HG03135 (cell line): ENCODE measurements around the gene RAB44.

Source experiments
- ATAC-seq: cut with Tn5 transposase; IDR thresholded peaks from one replicate; pipeline ENCODE4 v1.9.1; 2021; ENCODE audit warnings: mild to moderate bottlenecking, moderate library complexity; ENCODE audit not compliant: unreplicated experiment

The RAB44 gene

GRCh38 chr6:36730424-36731380 is 33.1 kb downstream of the RAB44 start:
- ATAC-seq: no peak

GRCh38 chr6:36731622-36732310 is 34.1 kb downstream of the RAB44 start:
- no peak for ATAC-seq

- ATAC-seq: no peak
Observed at GRCh38 chr6:36733300-36733699, 35.7 kb downstream of the RAB44 start.

GRCh38 chr6:36734486-36735060 is 36.9 kb downstream of the RAB44 start:
- ATAC-seq: no peak

- ATAC-seq: no peak
Observed at GRCh38 chr6:36735110-36736071, 37.8 kb downstream of the RAB44 start.

GRCh38 chr6:36737043-36737785 is 39.6 kb downstream of the RAB44 start:
- ATAC-seq: no peak

GRCh38 chr6:36738108-36738507 is 40.5 kb downstream of the RAB44 start:
- ATAC-seq: no peak

- no peak for ATAC-seq
Observed at GRCh38 chr6:36739947-36740817, 42.6 kb downstream of the RAB44 start.

GRCh38 chr6:36740818-36741179 is 43.2 kb downstream of the RAB44 start:
- ATAC-seq: no peak

GRCh38 chr6:36742146-36742545 is 44.5 kb downstream of the RAB44 start:
- no peak for ATAC-seq

- no peak for ATAC-seq
Observed at GRCh38 chr6:36743032-36743431, 45.4 kb downstream of the RAB44 start.

GRCh38 chr6:36743538-36744303 is 46.1 kb downstream of the RAB44 start:
- ATAC-seq: no peak

GRCh38 chr6:36744304-36744673 is 46.7 kb downstream of the RAB44 start:
- no peak for ATAC-seq

- no peak for ATAC-seq
Observed at GRCh38 chr6:36745283-36745682, 47.7 kb downstream of the RAB44 start.

GRCh38 chr6:36745836-36746235 is 48.2 kb downstream of the RAB44 start:
- no peak for ATAC-seq

GRCh38 chr6:36746251-36746650 is 48.6 kb downstream of the RAB44 start:
- no peak for ATAC-seq

- no peak for ATAC-seq
Observed at GRCh38 chr6:36749829-36750489, 52.3 kb downstream of the RAB44 start.

- ATAC-seq: no peak
Observed at GRCh38 chr6:36751091-36751490, 53.5 kb downstream of the RAB44 start.
